Parathyroid adenoma (tissue), 2 donors: ENCODE results near the gene HDAC3.

Experiments
- H2AFZ ChIP-seq: fragments of 300-600 bp; sonication (generic); one replicate; pipeline ENCODE4 v1.7.0; 2017; ENCODE audit warnings: antibody characterized with exemption, mild to moderate bottlenecking
- H3K27ac ChIP-seq: fragments of 300-600 bp; sonication (generic); one replicate; pipeline ENCODE4 v1.7.0; 2017
- H3K27me3 ChIP-seq: fragments of 300-600 bp; sonication (generic); one replicate; pipeline ENCODE4 v1.7.0; 2017; ENCODE audit warnings: low read length; ENCODE audit not compliant: control insufficient read depth, insufficient read depth
- H3K36me3 ChIP-seq: fragments of 300-600 bp; sonication (generic); one replicate; pipeline ENCODE4 v1.7.0; 2017; ENCODE audit warnings: low read length; ENCODE audit not compliant: control insufficient read depth, insufficient read depth
- H3K4me1 ChIP-seq: fragments of 300-600 bp; sonication (generic); one replicate; pipeline ENCODE4 v1.7.0; 2017; ENCODE audit warnings: control low read depth
- H3K4me2 ChIP-seq: fragments of 300-600 bp; sonication (generic); one replicate; pipeline ENCODE4 v1.7.0; 2017; ENCODE audit warnings: low read length
- H3K4me3 ChIP-seq: fragments of 300-600 bp; sonication (generic); one replicate; pipeline ENCODE4 v1.7.0; 2017; ENCODE audit warnings: low read depth, low read length
- H3K79me2 ChIP-seq: fragments of 300-600 bp; sonication (generic); one replicate; pipeline ENCODE4 v1.7.0; 2017; ENCODE audit warnings: control low read depth
- H3K9ac ChIP-seq: fragments of 300-600 bp; sonication (generic); one replicate; pipeline ENCODE4 v1.7.0; 2017; ENCODE audit warnings: mild to moderate bottlenecking
- H3K9me3 ChIP-seq: fragments of 300-600 bp; sonication (generic); one replicate; pipeline ENCODE4 v1.7.0; 2017; ENCODE audit warnings: low read length; ENCODE audit not compliant: control insufficient read depth
- CTCF ChIP-seq: fragments of 300-600 bp; sonication (generic); IDR thresholded peaks from one replicate; pipeline ENCODE4 v1.7.0; 2017; ENCODE audit warnings: antibody characterized with exemption, mild to moderate bottlenecking
- donor health status: primary hyperparathyroidism.

Gene HDAC3

DNA sequence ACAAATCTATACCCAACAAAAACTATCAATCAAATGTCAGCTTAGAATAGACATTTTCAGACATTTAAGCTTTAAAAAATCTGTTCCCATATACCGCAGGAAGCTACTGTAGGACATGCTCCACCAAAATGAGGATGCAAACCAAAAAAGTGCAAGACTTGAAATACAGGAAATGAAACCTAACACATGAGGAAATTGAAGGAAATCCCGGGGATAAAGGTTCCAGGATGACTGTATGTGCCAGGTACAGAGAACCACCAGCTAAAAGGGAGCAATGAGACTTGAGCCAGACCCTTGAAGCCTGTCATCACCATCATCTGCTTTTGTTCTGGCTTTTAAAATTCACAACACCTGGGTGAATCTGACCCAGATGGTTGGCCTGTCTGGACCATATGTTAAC is 39.3 kb downstream of the HDAC3 start:
- Histone ChIP-seq H2AFZ (no peak overlapping the region), H3K36me3 (no peaks in the 10 kb centered on the region), H3K4me2 (no peak overlapping the region), H3K27ac (no peak overlapping the region), H3K9me3 (no peaks in the 10 kb centered on the region), H3K27me3 (no peaks in the 10 kb centered on the region), H3K4me1 (no peaks in the 10 kb centered on the region), H3K4me3 (no peak overlapping the region), H3K9ac (no peak overlapping the region), H3K79me2 (peaks cover 31% of the 10 kb centered on the region)
- TF ChIP-seq CTCF: no peak

- no peak overlapping the region for H2AFZ ChIP-seq
- no peak overlapping the region for H3K4me3 ChIP-seq
- no peaks in the 10 kb centered on the region for H3K27me3 ChIP-seq
- no peaks in the 10 kb centered on the region for H3K36me3 ChIP-seq
- no peak overlapping the region for H3K4me2 ChIP-seq
- no peak overlapping the region for H3K27ac ChIP-seq
- no peak for TF ChIP-seq CTCF
- peaks cover 25% of the 10 kb centered on the region for H3K79me2 ChIP-seq
- no peaks in the 10 kb centered on the region for H3K4me1 ChIP-seq
- no peak overlapping the region for H3K9ac ChIP-seq
- no peaks in the 10 kb centered on the region for H3K9me3 ChIP-seq
Observed at GRCh38 chr5:141596867-141597266, 39.8 kb downstream of the HDAC3 start.

DNA sequence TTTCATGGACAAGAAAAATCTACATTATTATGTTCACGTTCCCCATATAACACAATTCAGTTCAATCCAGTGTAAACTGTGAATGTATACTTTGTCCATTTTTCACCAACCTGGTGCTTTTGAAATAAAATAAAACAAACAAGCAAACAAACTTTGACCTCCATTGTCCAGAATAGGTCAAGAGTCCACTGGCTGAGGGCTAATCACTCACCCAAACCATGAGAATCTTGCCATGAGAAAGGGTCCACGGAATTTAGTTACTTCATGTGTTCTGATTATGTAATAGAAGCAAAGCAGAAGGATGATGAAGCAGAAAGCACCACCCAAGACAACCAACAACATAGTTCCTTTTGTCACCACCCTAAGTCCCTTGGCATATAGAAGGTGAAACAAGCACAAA is 46.5 kb downstream of the HDAC3 start:
- Histone ChIP-seq H3K79me2 (peaks cover 25% of the 10 kb centered on the region), H3K36me3 (no peaks in the 10 kb centered on the region), H3K4me2 (no peak overlapping the region), H3K27ac (no peak overlapping the region), H3K4me3 (no peak overlapping the region), H3K4me1 (no peaks in the 10 kb centered on the region), H2AFZ (no peak overlapping the region), H3K9ac (no peak overlapping the region), H3K9me3 (no peaks in the 10 kb centered on the region), H3K27me3 (no peaks in the 10 kb centered on the region)
- no peak for TF ChIP-seq CTCF

DNA sequence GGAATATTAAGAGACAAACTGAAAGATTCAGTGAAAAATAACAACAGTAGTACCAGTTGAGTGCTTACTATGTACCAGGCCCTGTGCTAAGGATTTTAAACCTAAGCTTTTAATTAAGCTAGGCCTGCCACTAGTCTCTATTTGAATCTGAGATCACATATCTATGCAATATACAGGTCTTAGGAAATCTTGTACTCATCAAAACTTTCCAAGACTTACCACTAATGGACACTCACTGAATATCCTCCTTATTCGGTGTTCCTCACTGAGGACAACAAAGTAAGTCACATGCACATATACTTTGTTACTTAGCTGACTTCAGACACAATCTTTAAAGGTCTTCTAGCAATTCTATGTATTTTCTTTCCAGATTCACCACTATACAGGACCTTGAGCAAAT is 50.4 kb downstream of the HDAC3 start:
- no peaks in the 10 kb centered on the region for H3K27me3 ChIP-seq
- H3K4me1 ChIP-seq: no peaks in the 10 kb centered on the region
- H3K4me2 ChIP-seq: no peak overlapping the region
- peaks cover 24% of the 10 kb centered on the region for H3K79me2 ChIP-seq
- no peak overlapping the region for H3K4me3 ChIP-seq
- H3K9me3 ChIP-seq: no peaks in the 10 kb centered on the region
- H3K27ac ChIP-seq: no peak overlapping the region
- no peak overlapping the region for H2AFZ ChIP-seq
- TF ChIP-seq CTCF: no peak
- no peaks in the 10 kb centered on the region for H3K36me3 ChIP-seq
- H3K9ac ChIP-seq: no peak overlapping the region

GRCh38 chr5:141585594-141585993 is 51.1 kb downstream of the HDAC3 start:
- no peak overlapping the region for H2AFZ ChIP-seq
- no peak for TF ChIP-seq CTCF

More at GRCh38 chr5:141585594-141585993, 51.1 kb downstream of the HDAC3 start:
- H3K27me3 ChIP-seq: no peaks in the 10 kb centered on the region
- H3K9me3 ChIP-seq: no peaks in the 10 kb centered on the region
- H3K36me3 ChIP-seq: no peaks in the 10 kb centered on the region
- H3K79me2 ChIP-seq: peaks cover 24% of the 10 kb centered on the region
- no peak overlapping the region for H3K4me2 ChIP-seq
- no peak overlapping the region for H3K27ac ChIP-seq
- H3K4me3 ChIP-seq: no peak overlapping the region
- H3K4me1 ChIP-seq: no peaks in the 10 kb centered on the region
- no peak overlapping the region for H3K9ac ChIP-seq
